Keratinocyte (primary cell): ENCODE data around the gene SERPINA5. TPM values are rescaled to one million over a fixed set of nuclear protein-coding genes. Genes with fewer than 3 reads are reported as not detected.

Experiments
- DNase-seq: peaks from one replicate; pipeline ENCODE4 v3.0.0-alpha.2; 2011; ENCODE audit warnings: low read depth, missing footprints, low spot score
- FAIRE-seq: peaks from 2 replicates; lab custom pipeline; 2011; peaks lifted over from hg19 to GRCh38; lab: Jason Lieb, UNC
- H2AFZ ChIP-seq: 2 replicates; pipeline ENCODE4 v1.6.0; 2012; ENCODE audit warnings: low read length, control low read depth, inconsistent platforms; ENCODE audit not compliant: control insufficient read depth
- H3K27ac ChIP-seq: 2 replicates; pipeline ENCODE4 v1.5.1; 2011; ENCODE audit warnings: low read length; ENCODE audit not compliant: control insufficient read depth, insufficient read depth
- H3K27me3 ChIP-seq: 3 replicates; pipeline ENCODE4 v1.6.0; 2011; ENCODE audit warnings: low read length; ENCODE audit not compliant: control insufficient read depth, insufficient read depth; ENCODE audit errors: extremely low read depth
- H3K36me3 ChIP-seq, 2 experiments: 2 replicates in 1 of 2; 3 replicates in 1 of 2; pipeline ENCODE4 v1.5.1; 2011; ENCODE audit warnings: low read length in 2 of 2, mild to moderate bottlenecking in 1 of 2; ENCODE audit not compliant: control insufficient read depth in 2 of 2, insufficient read depth in 2 of 2; ENCODE audit errors: extremely low read depth in 1 of 2
- H3K4me1 ChIP-seq: 3 replicates; pipeline ENCODE4 v1.5.1; 2011; ENCODE audit warnings: low read length; ENCODE audit not compliant: control insufficient read depth, insufficient read depth; ENCODE audit errors: extremely low read depth
- H3K4me2 ChIP-seq: 3 replicates; pipeline ENCODE4 v1.6.0; 2011; ENCODE audit warnings: low read depth, low read length; ENCODE audit not compliant: control insufficient read depth, insufficient read depth; ENCODE audit errors: extremely low read depth
- H3K4me3 ChIP-seq, 3 experiments: fragments of 200-600 bp in 1 of 3; sonication (generic) in 1 of 3; 2 replicates in 2 of 3; 3 replicates in 1 of 3; pipeline ENCODE4 v1.5.1; 2011 to 2016; ENCODE audit warnings: low read length in 3 of 3, mild to moderate bottlenecking in 3 of 3, control low read depth in 2 of 3, inconsistent platforms in 1 of 3, low read depth in 1 of 3, mixed read lengths in 1 of 3, mixed run types in 1 of 3, moderate library complexity in 1 of 3; ENCODE audit not compliant: control insufficient read depth in 2 of 3, insufficient read depth in 2 of 3; ENCODE audit errors: extremely low read depth in 1 of 3
- H3K79me2 ChIP-seq: 2 replicates; pipeline ENCODE4 v1.6.0; 2012; ENCODE audit warnings: low read length; ENCODE audit not compliant: control insufficient read depth, insufficient read depth
- H3K9ac ChIP-seq: 3 replicates; pipeline ENCODE4 v1.6.0; 2011; ENCODE audit warnings: low read length; ENCODE audit not compliant: control insufficient read depth, insufficient read depth; ENCODE audit errors: extremely low read depth
- H3K9me1 ChIP-seq: 3 replicates; pipeline ENCODE4 v1.6.0; 2011; ENCODE audit warnings: low read length; ENCODE audit not compliant: control insufficient read depth, insufficient read depth; ENCODE audit errors: extremely low read depth
- H3K9me3 ChIP-seq: 2 replicates; pipeline ENCODE4 v1.5.1; 2012; ENCODE audit warnings: low read depth, low read length; ENCODE audit not compliant: control insufficient read depth
- H4K20me1 ChIP-seq: 3 replicates; pipeline ENCODE4 v1.6.0; 2011; ENCODE audit warnings: low read length; ENCODE audit not compliant: control insufficient read depth, insufficient read depth; ENCODE audit errors: extremely low read depth
- CTCF ChIP-seq, 3 experiments: IDR thresholded peaks in 1 of 3; conservative IDR thresholded peaks in 1 of 3; optimal IDR thresholded peaks in 1 of 3; 2 replicates in 2 of 3; 3 replicates in 1 of 3; pipeline versions ENCODE3 to v1.5.1; 2011; ENCODE audit warnings: low read length in 3 of 3, mild to moderate bottlenecking in 3 of 3, moderate library complexity in 2 of 3, control low read depth in 1 of 3, inconsistent platforms in 1 of 3; ENCODE audit not compliant: insufficient read depth in 2 of 3; ENCODE audit errors: extremely low read depth in 1 of 3
- EZH2 ChIP-seq: IDR thresholded peaks from one replicate; pipeline ENCODE4 v1.6.1; 2012; ENCODE audit warnings: inconsistent platforms, mild to moderate bottlenecking, low read length, moderate library complexity
- dilution Hi-C: fragments of 300-500 bp; cut with MboI; formaldehyde crosslinking; loops from one replicate; pipeline ENCODE4 v1.7.0; 2020; ENCODE audit warnings: low sequenced_read_pairs; ENCODE audit not compliant: extremely low pct_ligation_motif_present
- polyA plus RNA-seq, 5 experiments: library from polyadenylated mRNA; depleted of rRNA in 3 of 5; stranded (reverse) in 3 of 5; stranded (forward) in 1 of 5; unstranded in 1 of 5; fragments of >200 nt; gene quantifications; 1 replicate in 1 of 5; 2 replicates in 3 of 5; 3 replicates in 1 of 5; pipeline versions ENCODE4 v1.2.1 to v1.2.3, GENCODE V29; 2011 to 2012; ENCODE audit warnings: missing spikeins in 2 of 5, low read depth in 1 of 5, low replicate concordance in 1 of 5

The SERPINA5 gene
- polyA plus RNA-seq, 1 donor (not counting 4 experiments of a cell fraction or from before 2014, with no cell fraction given): not detected

GRCh38 chr14:94623422-94623809 is 42.2 kb downstream of the SERPINA5 start:
- FAIRE-seq: no peak
- Histone ChIP-seq H3K4me3 (no peak overlapping the region), H3K9ac (no peak overlapping the region), H3K27ac (no peak overlapping the region), H3K36me3 (no peaks in the 10 kb centered on the region), H3K4me1 (no peaks in the 10 kb centered on the region), H3K4me2 (no peak overlapping the region), H4K20me1 (no peaks in the 10 kb centered on the region), H3K79me2 (no peaks in the 10 kb centered on the region), H3K9me1 (no peaks in the 10 kb centered on the region), H2AFZ (no peak overlapping the region), H3K27me3 (no peaks in the 10 kb centered on the region), H3K9me3 (peaks cover 1% of the 10 kb centered on the region)
- dilution Hi-C loops: no loop called here
- no peak for DNase-seq
- no peak for TF ChIP-seq EZH2
- TF ChIP-seq CTCF (optimal IDR thresholded peaks at IDR 0.05 in 1 of 3, IDR thresholded peaks at IDR 0.05 in 1 of 3, conservative IDR thresholded peaks at IDR 0.05 in 1 of 3; ENCODE audit: extremely low read depth in 1 of 3, insufficient read depth in 2 of 3, low read length in 3 of 3): no peak

- Histone ChIP-seq H3K9me3 (peaks cover 1% of the 10 kb centered on the region), H3K27ac (no peak overlapping the region), H3K9ac (no peak overlapping the region), H3K79me2 (no peaks in the 10 kb centered on the region), H2AFZ (no peak overlapping the region), H3K4me3 (no peak overlapping the region), H3K27me3 (no peaks in the 10 kb centered on the region), H3K36me3 (no peaks in the 10 kb centered on the region), H3K9me1 (no peaks in the 10 kb centered on the region), H3K4me1 (no peaks in the 10 kb centered on the region), H4K20me1 (no peaks in the 10 kb centered on the region), H3K4me2 (no peak overlapping the region)
- no peak for FAIRE-seq
- TF ChIP-seq CTCF (optimal IDR thresholded peaks at IDR 0.05 in 1 of 3, IDR thresholded peaks at IDR 0.05 in 1 of 3, conservative IDR thresholded peaks at IDR 0.05 in 1 of 3; ENCODE audit: extremely low read depth in 1 of 3, insufficient read depth in 2 of 3, low read length in 3 of 3) (no peak), EZH2 (no peak)
- DNase-seq: no peak
- dilution Hi-C loops: no loop called here
Measured at GRCh38 chr14:94623856-94624499, 42.8 kb downstream of the SERPINA5 start.
